Upper lobe of right lung (tissue), 1 donor: ENCODE data around the gene MRPS34. TPM values are rescaled to one million over a fixed set of nuclear protein-coding genes. Genes with fewer than 3 reads are reported as not detected.

Experiments
- ATAC-seq: fragments of 200-7000 bp; cut with Tn5 transposase; one replicate; pipeline ENCODE4 v1.9.1; 2020; ENCODE audit warnings: mild to moderate bottlenecking, moderate library complexity
- DNase-seq: peaks from one replicate; pipeline ENCODE4 v3.0.0-alpha.2; 2020
- H3K27ac ChIP-seq: fragments of 200-600 bp; one replicate; pipeline ENCODE4 v1.8.0; 2022
- H3K27me3 ChIP-seq: fragments of 200-600 bp; one replicate; pipeline ENCODE4 v1.8.0; 2022; ENCODE audit warnings: mild to moderate bottlenecking
- H3K36me3 ChIP-seq: fragments of 200-600 bp; one replicate; pipeline ENCODE4 v1.8.0; 2022
- H3K4me1 ChIP-seq: fragments of 200-600 bp; one replicate; pipeline ENCODE4 v1.8.0; 2022
- H3K4me3 ChIP-seq: fragments of 200-600 bp; one replicate; pipeline ENCODE4 v1.8.0; 2022; ENCODE audit warnings: mild to moderate bottlenecking
- H3K9me3 ChIP-seq: fragments of 200-600 bp; one replicate; pipeline ENCODE4 v1.8.0; 2022
- CTCF ChIP-seq: fragments of 200-600 bp; IDR thresholded peaks from one replicate; pipeline ENCODE4 v1.8.0; 2022; ENCODE audit warnings: antibody characterized with exemption
- intact Hi-C: fragments of 100-400 bp; cut with DNase I; formaldehyde crosslinking; loops from one replicate; pipeline ENCODE4 v1.11.0; 2022
- total RNA-seq: library from RNA; stranded (reverse); fragmentation: NEBNext Ultra II Directional; extraction: Animal tissue kit (Norgen Biotek cat#: 25700); gene quantifications from one replicate; pipeline ENCODE4 v1.2.1, GENCODE V29; 2021
- donor health status: DM: no; HTN: yes; CAD: no; lungs with severe emphysema.

The MRPS34 gene
- total RNA-seq, 1 donor from 2014 or later = 62.7 TPM

DNA sequence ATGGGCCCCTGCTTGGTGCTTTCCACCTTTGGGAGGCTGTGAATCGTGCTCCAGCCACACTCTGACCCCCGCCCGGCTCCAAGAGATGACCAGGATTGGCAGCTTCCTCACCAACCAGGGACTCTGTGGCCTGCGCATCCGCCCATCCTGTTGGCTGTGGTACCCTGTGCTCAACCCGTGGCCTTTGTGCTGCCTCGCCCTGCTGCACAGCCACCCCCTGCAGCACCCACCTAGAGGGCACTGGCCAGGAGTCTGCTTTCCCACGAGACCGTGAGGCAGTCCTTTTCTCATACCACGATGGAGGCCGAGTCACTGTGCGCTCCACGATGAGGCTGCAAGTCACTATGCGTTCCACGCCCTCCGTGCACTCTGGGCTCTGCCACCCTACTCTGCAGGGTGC lies 21.0 kb downstream of the MRPS34 start:
- no peak for TF ChIP-seq CTCF
- intact Hi-C loops = no loop called here
- no peaks in the 10 kb centered on the region for H3K9me3 ChIP-seq
- peaks cover 66% of the 10 kb centered on the region for H3K36me3 ChIP-seq
- DNase-seq (no peak), ATAC-seq (no peak)
- no peaks in the 10 kb centered on the region for H3K4me1 ChIP-seq
- H3K4me3 ChIP-seq = no peak overlapping the region
- no peaks in the 10 kb centered on the region for H3K27me3 ChIP-seq
- H3K27ac ChIP-seq = no peak overlapping the region

DNA sequence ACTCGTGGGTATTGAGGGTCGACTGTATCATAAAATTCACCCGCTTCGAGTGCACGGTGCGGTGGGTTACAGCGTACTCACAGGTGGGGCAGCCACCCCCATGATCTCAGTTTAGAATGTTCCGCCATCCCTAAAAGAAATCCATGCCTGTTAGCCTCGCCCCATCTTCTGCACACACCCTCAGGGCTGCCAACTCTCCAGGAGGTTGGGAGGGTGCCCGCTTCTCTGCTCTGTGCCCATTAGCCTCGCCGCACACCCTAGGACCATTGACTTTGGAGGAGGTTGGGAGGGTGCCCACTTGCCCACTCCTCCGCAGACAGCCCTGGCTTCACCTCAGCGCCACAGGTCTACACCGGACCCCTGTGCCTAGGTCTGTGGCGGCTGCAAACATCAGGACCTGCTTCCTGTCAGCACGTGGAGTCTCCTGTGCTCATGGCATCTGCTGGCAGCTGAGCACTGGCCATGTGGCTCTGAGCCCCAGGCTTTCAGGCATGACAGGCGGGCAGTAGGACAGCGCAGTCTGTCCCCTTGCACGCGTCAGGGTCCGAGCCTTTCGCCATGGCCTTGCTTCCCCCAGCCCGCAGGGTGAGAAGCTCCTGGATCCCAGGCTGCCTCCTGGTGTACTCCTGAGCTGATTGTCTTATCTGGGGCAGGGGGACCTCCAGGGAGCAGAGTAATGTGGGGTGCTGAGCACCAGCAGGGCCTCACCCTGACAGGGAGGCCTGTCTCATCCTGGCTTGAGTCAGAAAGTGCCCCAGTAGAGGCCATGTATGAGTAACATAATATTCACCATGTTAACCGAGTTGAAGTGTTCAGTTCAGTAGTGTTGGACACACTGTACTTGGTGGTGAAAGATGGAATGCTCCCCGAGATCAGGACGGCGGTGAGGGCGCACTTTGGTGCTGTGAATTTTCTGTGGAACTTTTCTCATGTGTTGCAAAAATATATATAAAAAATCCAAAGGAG lies 23.5 kb downstream of the MRPS34 start:
- ATAC-seq (peak; percentile 10), DNase-seq (no peak)
- Histone ChIP-seq H3K9me3 (no peaks in the 10 kb centered on the region), H3K4me3 (no peak overlapping the region), H3K27ac (no peak overlapping the region), H3K36me3 (peaks cover 77% of the 10 kb centered on the region), H3K27me3 (no peaks in the 10 kb centered on the region), H3K4me1 (no peaks in the 10 kb centered on the region)
- no peak for TF ChIP-seq CTCF
- intact Hi-C loops = no loop called here

GRCh38 chr16:1747934-1748333 lies 25.0 kb downstream of the MRPS34 start:
- no peak for DNase-seq
- intact Hi-C loops = no loop called here

DNA sequence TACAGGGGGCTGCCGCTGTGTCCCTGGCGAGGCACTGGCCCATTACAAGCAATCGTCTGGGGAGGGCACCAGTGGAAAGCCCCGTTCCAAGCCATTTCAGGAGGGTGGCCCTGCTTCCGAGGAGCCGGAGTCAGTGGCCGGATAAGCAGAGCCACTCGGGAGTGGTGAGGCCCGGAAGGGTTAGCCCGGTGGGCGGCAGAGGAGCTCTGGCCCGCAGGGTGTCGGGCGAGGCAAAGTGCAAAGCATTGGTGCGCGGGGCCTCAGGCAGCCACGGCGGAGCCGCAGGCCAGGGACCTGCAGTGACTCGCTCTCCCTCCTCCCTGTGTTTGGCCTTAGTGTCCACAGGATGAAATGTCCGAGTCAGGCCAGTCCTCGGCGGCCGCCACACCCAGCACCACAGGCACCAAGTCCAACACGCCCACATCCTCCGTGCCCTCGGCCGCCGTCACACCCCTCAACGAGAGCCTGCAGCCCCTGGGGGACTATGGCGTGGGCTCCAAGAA lies 26.2 kb downstream of the MRPS34 start:
- DNase-seq (no peak), ATAC-seq (no peak)
- Histone ChIP-seq H3K27me3 (no peaks in the 10 kb centered on the region), H3K4me1 (no peaks in the 10 kb centered on the region), H3K36me3 (peaks cover 71% of the 10 kb centered on the region), H3K9me3 (no peaks in the 10 kb centered on the region), H3K4me3 (no peak overlapping the region), H3K27ac (no peak overlapping the region)
- intact Hi-C loops = no loop called here
- TF ChIP-seq CTCF = no peak

More at GRCh38 chr16:1747934-1748333, 25.0 kb downstream of the MRPS34 start:
- H3K36me3 ChIP-seq = peaks cover 83% of the 10 kb centered on the region
- ATAC-seq = no peak
- no peak overlapping the region for H3K4me3 ChIP-seq
- no peaks in the 10 kb centered on the region for H3K27me3 ChIP-seq
- no peaks in the 10 kb centered on the region for H3K4me1 ChIP-seq
- H3K27ac ChIP-seq = no peak overlapping the region
- no peak for TF ChIP-seq CTCF
- H3K9me3 ChIP-seq = no peaks in the 10 kb centered on the region

DNA sequence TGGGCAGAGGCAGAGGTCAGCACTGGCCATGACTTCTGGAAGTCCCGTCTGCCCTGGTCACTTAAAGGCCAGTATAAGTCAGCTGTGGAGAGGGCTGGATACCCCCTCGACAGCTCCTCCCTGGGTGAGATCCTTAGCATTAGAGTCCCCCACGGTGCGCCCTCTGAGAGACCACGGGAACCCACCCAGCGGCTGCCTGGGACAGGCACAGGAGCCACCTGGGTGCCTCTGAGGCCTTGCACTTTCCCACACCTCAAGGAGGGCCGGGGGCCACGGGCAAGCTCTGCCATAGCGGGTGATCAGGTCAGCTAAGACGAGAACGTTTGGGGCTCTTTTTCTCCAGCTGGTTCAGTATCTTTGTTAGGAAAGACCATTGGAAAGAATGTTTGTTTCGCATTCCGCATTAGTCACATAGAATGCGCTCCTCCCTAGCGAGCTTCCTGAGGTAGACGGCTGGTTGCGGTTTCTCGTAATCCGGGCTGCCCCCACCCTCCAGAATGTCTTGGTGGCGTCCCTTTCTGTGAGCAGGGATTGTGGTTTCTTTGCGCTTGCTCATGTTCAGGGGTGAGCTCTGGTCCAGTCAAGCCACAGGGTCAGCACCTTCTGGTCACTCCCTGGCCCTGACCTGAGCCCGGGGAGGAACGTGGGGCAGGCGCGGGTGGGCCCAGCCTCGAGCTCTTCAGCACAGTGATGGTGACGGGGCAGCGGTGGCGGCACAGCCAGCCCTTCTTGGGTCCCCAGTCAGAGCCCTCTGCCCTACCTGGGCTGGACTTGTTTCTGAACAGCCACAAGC lies 26.8 kb downstream of the MRPS34 start:
- Histone ChIP-seq H3K27me3 (no peaks in the 10 kb centered on the region), H3K4me3 (no peak overlapping the region), H3K27ac (no peak overlapping the region), H3K36me3 (peaks cover 64% of the 10 kb centered on the region), H3K9me3 (no peaks in the 10 kb centered on the region), H3K4me1 (no peaks in the 10 kb centered on the region)
- TF ChIP-seq CTCF = no peak
- DNase-seq (no peak), ATAC-seq (no peak)
- intact Hi-C loops = no loop called here
